Panc1 (cell line): Measurements from ENCODE around the gene RIOX2. TPM values are rescaled to one million over a fixed set of nuclear protein-coding genes. Genes with fewer than 3 reads are reported as not detected.

Experiments used
- ATAC-seq: fragments of 200-7000 bp; cut with Tn5 transposase; 2 replicates; pipeline ENCODE4 v1.9.1; 2020; ENCODE audit warnings: mild to moderate bottlenecking, moderate library complexity
- BruUV-seq: library from RNA; stranded (reverse); fragments of 400-500 nt; replicated peaks from 2 replicates; lab custom pipeline; 2021; lab: Mats Ljungman, UMichigan
- CTCF ChIA-PET: fragments of 300-600 bp; sonication (Branson Sonifier 250); formaldehyde crosslinking; loops from one replicate; lab custom pipeline; 2022; ENCODE audit warnings: antibody characterized with exemption; lab: Charles Lee
- POLR2A ChIA-PET: fragments of 300-600 bp; sonication (Branson Sonifier 250); formaldehyde crosslinking; loops from one replicate; lab custom pipeline; 2022; ENCODE audit warnings: antibody characterized with exemption; lab: Charles Lee
- DNase-seq: peaks from one replicate; pipeline ENCODE4 v3.0.0-alpha.2; 2010; ENCODE audit warnings: low read depth, low spot score
- H3K27ac ChIP-seq: 2 replicates; pipeline ENCODE4 v1.5.1; 2011; ENCODE audit warnings: mild to moderate bottlenecking, low read length, inconsistent platforms
- H3K27me3 ChIP-seq: fragments of 200-500 bp; sonication (Bioruptor generic); 2 replicates; pipeline ENCODE4 v1.6.0; 2014; ENCODE audit warnings: low read length, inconsistent platforms; ENCODE audit not compliant: control insufficient read depth, insufficient read depth
- H3K36me3 ChIP-seq: fragments of 200-500 bp; sonication (Bioruptor generic); 2 replicates; pipeline ENCODE4 v1.5.1; 2014; ENCODE audit warnings: inconsistent platforms, mild to moderate bottlenecking, low read length, moderate library complexity; ENCODE audit not compliant: control insufficient read depth, insufficient read depth
- H3K4me1 ChIP-seq: 2 replicates; pipeline ENCODE4 v1.5.1; 2011; ENCODE audit warnings: inconsistent platforms, mild to moderate bottlenecking, low read length, moderate library complexity; ENCODE audit not compliant: control insufficient read depth, insufficient read depth
- H3K4me3 ChIP-seq, 2 experiments: 2 replicates each; pipeline ENCODE4 v1.5.1; 2011 to 2012; ENCODE audit warnings: low read depth in 2 of 2, low read length in 2 of 2, mild to moderate bottlenecking in 2 of 2, inconsistent platforms in 1 of 2, moderate library complexity in 1 of 2
- H3K9me3 ChIP-seq: fragments of 200-500 bp; sonication (Bioruptor generic); 2 replicates; pipeline ENCODE4 v1.5.1; 2014; ENCODE audit warnings: low read depth, mild to moderate bottlenecking, inconsistent platforms, low read length, moderate library complexity; ENCODE audit not compliant: control insufficient read depth, insufficient read depth
- CTCF ChIP-seq: fragments of 450-650 bp; IDR thresholded peaks from 2 replicates; pipeline ENCODE4 v1.5.1; 2017; ENCODE audit warnings: mild to moderate bottlenecking
- POLR2AphosphoS5 ChIP-seq: IDR thresholded peaks from 2 replicates; pipeline ENCODE4 v1.6.1; 2012; ENCODE audit warnings: mild to moderate bottlenecking, low read depth, low read length, moderate library complexity
- REST ChIP-seq, 2 experiments: IDR thresholded peaks; 2 replicates each; pipeline ENCODE4 v1.6.1; 2011 to 2012; ENCODE audit warnings: low read depth in 2 of 2, control low read depth in 1 of 2, low read length in 1 of 2, mild to moderate bottlenecking in 1 of 2, moderate library complexity in 1 of 2; ENCODE audit not compliant: insufficient read depth in 1 of 2
- SIN3A ChIP-seq: IDR thresholded peaks from 2 replicates; pipeline ENCODE4 v1.6.1; 2012; ENCODE audit warnings: low read depth, mild to moderate bottlenecking, low read length, moderate library complexity, borderline replicate concordance; ENCODE audit not compliant: insufficient read depth
- TCF7L2 ChIP-seq: IDR thresholded peaks from 2 replicates; pipeline ENCODE4 v1.6.1; 2011; ENCODE audit warnings: mild to moderate bottlenecking, low read depth, low read length, inconsistent platforms
- in situ Hi-C: cut with HindIII; loops from 2 replicates; pipeline ENCODE4 v1.10.0; 2016; ENCODE audit warnings: low sequenced_read_pairs, low pct_unique_long_range_greater_than_20kb
- intact Hi-C: fragments of 100-400 bp; cut with micrococcal nuclease; formaldehyde crosslinking; loops from one replicate; pipeline ENCODE4 v1.10.0; 2022; ENCODE audit not compliant: unreplicated experiment
- total RNA-seq: library from RNA; stranded (reverse); gene quantifications from one replicate; pipeline ENCODE4 v1.2.1, GENCODE V29; 2021; ENCODE audit not compliant: unreplicated experiment

The RIOX2 gene
- total RNA-seq, 1 experiment from 2014 or later = 44.1 TPM

- no TSS peak for BruUV-seq
- TF ChIP-seq REST (IDR thresholded peaks at IDR 0.05; ENCODE audit: insufficient read depth in 1 of 2, low read depth in 2 of 2, low read length in 1 of 2) = no peak
- peak; percentile 38; the same call in 1 of the 2 replicates for TF ChIP-seq CTCF
- no peak for TF ChIP-seq TCF7L2
- TF ChIP-seq POLR2AphosphoS5 = no peak
- TF ChIP-seq SIN3A = no peak
- intact Hi-C loops = no loop called here
- Histone ChIP-seq H3K27me3 (no peaks in the 10 kb centered on the region), H3K4me3 (no peak overlapping the region), H3K27ac (no peak overlapping the region), H3K36me3 (no peaks in the 10 kb centered on the region; the same call in 1 of the 2 replicates), H3K9me3 (no peaks in the 10 kb centered on the region), H3K4me1 (peaks cover 17% of the 10 kb centered on the region)
- no peak for ATAC-seq
- in situ Hi-C loops = no loop called here
- CTCF ChIA-PET = no interaction called here
- no peak for DNase-seq
- POLR2A ChIA-PET = no interaction called here
Observed at GRCh38 chr3:97967966-97968365, 4.3 kb downstream of the RIOX2 start.

- BruUV-seq = TSS peak; percentile 12
Observed at GRCh38 chr3:97960993-97961766, 11.1 kb downstream of the RIOX2 start.

More at GRCh38 chr3:97960993-97961766, 11.1 kb downstream of the RIOX2 start:
- no peak overlapping the region for H3K4me3 ChIP-seq
- DNase-seq (no peak), ATAC-seq (no peak)
- no peaks in the 10 kb centered on the region for H3K9me3 ChIP-seq
- POLR2A ChIA-PET = no interaction called here
- H3K4me1 ChIP-seq = no peaks in the 10 kb centered on the region
- intact Hi-C loops = no loop called here
- H3K27ac ChIP-seq = no peak overlapping the region
- in situ Hi-C loops = no loop called here
- CTCF ChIA-PET = no interaction called here
- H3K36me3 ChIP-seq = peaks cover 11% of the 10 kb centered on the region
- no peaks in the 10 kb centered on the region for H3K27me3 ChIP-seq
- TF ChIP-seq POLR2AphosphoS5 (no peak), SIN3A (no peak), REST (IDR thresholded peaks at IDR 0.05; ENCODE audit: insufficient read depth in 1 of 2, low read depth in 2 of 2, low read length in 1 of 2) (no peak), TCF7L2 (no peak)
